SK-N-SH (cell line): Measurements from ENCODE around the gene SBF2. TPM values are rescaled to one million over a fixed set of nuclear protein-coding genes. Genes with fewer than 3 reads are reported as not detected.

ENCODE experiments used
- CTCF ChIA-PET: fragments of 300-600, 350-600 bp; formaldehyde crosslinking; extraction: SDS; loops from one replicate; lab custom pipeline; 2021; lab: Yijun Ruan, JAX
- POLR2A ChIA-PET: fragments of 350-600 bp; sonication (Branson Sonifier 250); formaldehyde crosslinking; extraction: SDS; loops from one replicate; lab custom pipeline; 2020; ENCODE audit warnings: antibody characterized with exemption, inconsistent platforms; lab: Yijun Ruan, JAX
- DNase-seq: peaks from one replicate; pipeline ENCODE4 v3.0.0; 2012
- H2AFZ ChIP-seq: fragments of 200-600 bp; sonication (generic); 2 replicates; pipeline ENCODE4 v1.8.1; 2016; ENCODE audit warnings: antibody characterized with exemption, mild to moderate bottlenecking, low read depth
- H3F3A ChIP-seq: fragments of 200-600 bp; sonication (generic); replicated peaks from 2 replicates; pipeline ENCODE3; 2016; ENCODE audit warnings: antibody characterized with exemption, mild to moderate bottlenecking; ENCODE audit not compliant: insufficient read depth
- H3K27ac ChIP-seq, 2 experiments: fragments of 200-500 bp in 1 of 2; fragments of 200-600 bp in 1 of 2; sonication (Bioruptor generic) in 1 of 2; sonication (generic), shearing (Covaris generic) in 1 of 2; 2 replicates each; pipeline versions ENCODE4 v1.5.1 to v1.6.1; 2014 to 2016; ENCODE audit warnings: low read depth in 2 of 2, inconsistent platforms in 1 of 2, low read length in 1 of 2, mild to moderate bottlenecking in 1 of 2, mixed read lengths in 1 of 2
- H3K27me3 ChIP-seq: fragments of 200-600 bp; sonication (generic), shearing (Covaris generic); 2 replicates; pipeline ENCODE4 v1.6.1; 2016; ENCODE audit warnings: mixed run types; ENCODE audit not compliant: insufficient read depth
- H3K36me3 ChIP-seq, 2 experiments: fragments of 200-500 bp in 1 of 2; fragments of 200-600 bp in 1 of 2; sonication (Bioruptor generic) in 1 of 2; sonication (generic) in 1 of 2; replicated peaks in 1 of 2; 2 replicates each; pipeline versions ENCODE3 to v1.5.1; 2014 to 2016; ENCODE audit warnings: low read length in 1 of 2, mild to moderate bottlenecking in 1 of 2; ENCODE audit not compliant: insufficient read depth in 2 of 2, control insufficient read depth in 1 of 2
- H3K4me1 ChIP-seq, 2 experiments: fragments of 200-500 bp in 1 of 2; fragments of 200-600 bp in 1 of 2; sonication (Bioruptor generic) in 1 of 2; sonication (generic), shearing (Covaris generic) in 1 of 2; 2 replicates each; pipeline versions ENCODE4 v1.5.1 to v1.6.1; 2014 to 2016; ENCODE audit warnings: low read depth in 1 of 2, low read length in 1 of 2, mixed run types in 1 of 2; ENCODE audit not compliant: insufficient read depth in 2 of 2, control insufficient read depth in 1 of 2
- H3K4me2 ChIP-seq: fragments of 200-600 bp; sonication (generic), shearing (Covaris generic); 2 replicates; pipeline ENCODE4 v1.6.1; 2017; ENCODE audit warnings: mixed run types
- H3K4me3 ChIP-seq, 2 experiments: fragments of 200-500 bp in 1 of 2; fragments of 200-600 bp in 1 of 2; sonication (Bioruptor generic) in 1 of 2; sonication (generic), shearing (Covaris generic) in 1 of 2; 2 replicates each; pipeline versions ENCODE4 v1.5.1 to v1.8.1; 2014 to 2016; ENCODE audit warnings: low read depth in 2 of 2, inconsistent platforms in 1 of 2, low read length in 1 of 2, mild to moderate bottlenecking in 1 of 2, mixed read lengths in 1 of 2, moderate library complexity in 1 of 2
- H3K79me2 ChIP-seq: fragments of 200-600 bp; sonication (generic); 2 replicates; pipeline ENCODE4 v1.8.1; 2017; ENCODE audit warnings: mild to moderate bottlenecking; ENCODE audit not compliant: insufficient read depth
- H3K9ac ChIP-seq: fragments of 200-600 bp; sonication (generic); 2 replicates; pipeline ENCODE4 v1.6.1; 2017; ENCODE audit warnings: mixed run types
- H3K9me2 ChIP-seq: fragments of 200-600 bp; sonication (generic); 2 replicates; pipeline ENCODE4 v1.6.1; 2017; ENCODE audit warnings: mixed run types
- H3K9me3 ChIP-seq: fragments of 200-600 bp; sonication (generic); 2 replicates; pipeline ENCODE4 v1.6.1; 2017; ENCODE audit warnings: mixed run types, mild to moderate bottlenecking, moderate library complexity
- H4K20me1 ChIP-seq: fragments of 200-600 bp; sonication (generic); 2 replicates; pipeline ENCODE4 v1.6.1; 2017; ENCODE audit warnings: mild to moderate bottlenecking, mixed run types; ENCODE audit not compliant: insufficient read depth
- CHD2 ChIP-seq: fragments of 150-350 bp; IDR thresholded peaks from 2 replicates; pipeline ENCODE4 v1.6.1; 2018; ENCODE audit warnings: low read length; ENCODE audit not compliant: partially characterized antibody
- EP300 ChIP-seq, 2 experiments: IDR thresholded peaks; 2 replicates each; pipeline versions ENCODE4 v1.4.0 to v1.6.1; 2012; ENCODE audit warnings: borderline replicate concordance in 1 of 2, low read depth in 1 of 2, low read length in 1 of 2
- EZH2phosphoT487 ChIP-seq: fragments of 200-600 bp; sonication (generic); IDR thresholded peaks from 2 replicates; pipeline ENCODE4 v1.6.1; 2017; ENCODE audit warnings: low read depth, mixed run types, mild to moderate bottlenecking, antibody characterized with exemption, moderate library complexity, borderline replicate concordance
- FOSL2 ChIP-seq: IDR thresholded peaks from 2 replicates; pipeline ENCODE4 v1.4.0; 2012; ENCODE audit warnings: low read depth, mild to moderate bottlenecking, moderate library complexity, borderline replicate concordance
- FOXJ3 ChIP-seq: sonication (generic); formaldehyde crosslinking; IDR thresholded peaks from 2 replicates; pipeline ENCODE4 v1.5.1; 2020; ENCODE audit warnings: mild to moderate bottlenecking, missing genetic modification reagents
- GABPA ChIP-seq: IDR thresholded peaks from 2 replicates; pipeline ENCODE4 v1.4.0; 2012; ENCODE audit warnings: low read depth, mild to moderate bottlenecking
- IRF3 ChIP-seq: fragments of 150-350 bp; IDR thresholded peaks from 2 replicates; pipeline ENCODE4 v1.6.1; 2016; ENCODE audit warnings: mild to moderate bottlenecking, low read depth, low read length
- JUND ChIP-seq: IDR thresholded peaks from 2 replicates; pipeline ENCODE4 v1.4.0; 2012
- MEF2A ChIP-seq: IDR thresholded peaks from 2 replicates; pipeline ENCODE4 v1.4.0; 2012; ENCODE audit warnings: low read depth, borderline replicate concordance
- MXI1 ChIP-seq: IDR thresholded peaks from 2 replicates; pipeline ENCODE4 v1.6.1; 2012; ENCODE audit warnings: mild to moderate bottlenecking, low read depth, low read length, improper control_type of control experiment
- NFIC ChIP-seq: IDR thresholded peaks from 2 replicates; pipeline ENCODE4 v1.4.0; 2012; ENCODE audit warnings: borderline replicate concordance
- NRF1 ChIP-seq: IDR thresholded peaks from 2 replicates; pipeline ENCODE4 v1.6.1; 2012; ENCODE audit warnings: low read depth, mild to moderate bottlenecking, low read length
- RAD21 ChIP-seq: IDR thresholded peaks from 2 replicates; pipeline ENCODE4 v1.6.1; 2012; ENCODE audit warnings: mild to moderate bottlenecking, low read length
- RCOR1 ChIP-seq: fragments of 150-350 bp; IDR thresholded peaks from 2 replicates; pipeline ENCODE4 v1.6.1; 2017; ENCODE audit warnings: antibody characterized with exemption, low read length
- SIN3A ChIP-seq: IDR thresholded peaks from 2 replicates; pipeline ENCODE4 v1.6.1; 2012; ENCODE audit warnings: low read depth, mild to moderate bottlenecking, low read length, moderate library complexity, borderline replicate concordance
- TAF1 ChIP-seq: IDR thresholded peaks from 2 replicates; pipeline ENCODE4 v1.6.1; 2012; ENCODE audit warnings: low read depth, mild to moderate bottlenecking, low read length, moderate library complexity, borderline replicate concordance
- TCF12 ChIP-seq: IDR thresholded peaks from 2 replicates; pipeline ENCODE4 v1.4.0; 2012
- USF1 ChIP-seq: IDR thresholded peaks from 2 replicates; pipeline ENCODE4 v1.4.0; 2012; ENCODE audit warnings: low read depth, borderline replicate concordance
- YY1 ChIP-seq: IDR thresholded peaks from 2 replicates; pipeline ENCODE4 v1.4.0; 2012; ENCODE audit warnings: low read depth, mild to moderate bottlenecking
- ZBTB33 ChIP-seq: IDR thresholded peaks from 2 replicates; pipeline ENCODE4 v1.4.0; 2012; ENCODE audit warnings: low read depth, borderline replicate concordance
- WGBS: methylation state at CpG from one replicate; pipeline ENCODE4 v1.1.6; 2017; ENCODE audit warnings: low lambda C conversion rate; 5-methylcytosine and 5-hydroxymethylcytosine counted together
- polyA plus RNA-seq, 3 experiments: library from polyadenylated mRNA; depleted of rRNA; stranded (reverse); fragments of >200 nt; gene quantifications; 2 replicates each; pipeline ENCODE4 v1.2.3, GENCODE V29; 2012
- TF ChIP-seq, protein P1 (sequence below): IDR thresholded peaks from 2 replicates; pipeline ENCODE4; 2012

Gene SBF2
- polyA plus RNA-seq, 1 of the 3 experiments (the other 2 are of a cell fraction) = 23.0 TPM

DNA sequence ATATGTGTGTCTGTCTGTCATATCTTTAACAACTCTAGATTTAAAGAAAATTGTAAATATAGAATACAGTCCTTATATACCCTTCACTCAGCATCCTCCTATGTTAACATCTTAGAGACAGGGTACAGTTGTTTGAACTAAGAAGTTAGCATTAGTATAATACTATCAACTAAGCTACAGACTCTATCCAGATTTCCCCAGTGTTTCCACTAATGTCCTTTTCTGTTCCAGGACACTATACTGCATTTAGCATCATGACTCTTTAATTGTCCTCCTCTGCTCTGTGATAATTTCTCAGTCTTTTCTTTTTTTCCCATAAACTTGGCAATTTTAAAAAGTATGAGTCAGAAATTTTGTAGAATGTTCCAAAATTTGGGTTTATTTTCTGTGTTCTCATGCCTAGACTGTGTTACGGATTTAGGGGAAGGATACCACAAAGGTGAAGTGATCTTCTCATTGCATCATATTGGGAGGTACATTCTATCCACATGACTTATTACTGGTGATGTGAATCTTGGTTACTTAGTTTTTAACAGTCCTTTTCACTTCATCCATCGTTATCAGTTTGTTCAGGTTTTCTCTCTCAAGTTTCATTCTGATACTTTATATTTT, 168.4 kb downstream of the SBF2 start:
- H3K27me3 ChIP-seq = no peaks in the 10 kb centered on the region
- no peak for TF ChIP-seq NFIC
- no peak for TF ChIP-seq MXI1
- no peak for TF ChIP-seq MEF2A
- TF ChIP-seq USF1 = no peak
- TF ChIP-seq, protein P1, sequence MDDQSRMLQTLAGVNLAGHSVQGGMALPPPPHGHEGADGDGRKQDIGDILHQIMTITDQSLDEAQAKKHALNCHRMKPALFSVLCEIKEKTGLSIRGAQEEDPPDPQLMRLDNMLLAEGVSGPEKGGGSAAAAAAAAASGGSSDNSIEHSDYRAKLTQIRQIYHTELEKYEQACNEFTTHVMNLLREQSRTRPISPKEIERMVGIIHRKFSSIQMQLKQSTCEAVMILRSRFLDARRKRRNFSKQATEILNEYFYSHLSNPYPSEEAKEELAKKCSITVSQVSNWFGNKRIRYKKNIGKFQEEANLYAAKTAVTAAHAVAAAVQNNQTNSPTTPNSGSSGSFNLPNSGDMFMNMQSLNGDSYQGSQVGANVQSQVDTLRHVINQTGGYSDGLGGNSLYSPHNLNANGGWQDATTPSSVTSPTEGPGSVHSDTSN = no peak
- no peak for TF ChIP-seq NRF1
- TF ChIP-seq, all 33 proteins: peak for 0
- Histone ChIP-seq H3K36me3 (no peaks in the 10 kb centered on the region), H4K20me1 (peaks cover 3% of the 10 kb centered on the region; the same call in 1 of the 2 replicates), H3K9me3 (no peaks in the 10 kb centered on the region), H3K4me3 (no peak overlapping the region), H3K9me2 (no peaks in the 10 kb centered on the region), H3F3A (peaks cover 13% of the 10 kb centered on the region), H3K4me2 (no peak overlapping the region), H2AFZ (no peak overlapping the region), H3K27ac (no peak overlapping the region), H3K4me1 (peaks cover 0 to 4% of the 10 kb centered on the region in 2 experiments; a peak in 2 of 4 replicates), H3K79me2 (no peaks in the 10 kb centered on the region), H3K9ac (no peak overlapping the region)
- ChIA-PET POLR2A (no interaction called here), CTCF (no interaction called here)
- no peak for DNase-seq
- 91% methylated on average over 2 of the region's 2 CpGs for WGBS

DNA sequence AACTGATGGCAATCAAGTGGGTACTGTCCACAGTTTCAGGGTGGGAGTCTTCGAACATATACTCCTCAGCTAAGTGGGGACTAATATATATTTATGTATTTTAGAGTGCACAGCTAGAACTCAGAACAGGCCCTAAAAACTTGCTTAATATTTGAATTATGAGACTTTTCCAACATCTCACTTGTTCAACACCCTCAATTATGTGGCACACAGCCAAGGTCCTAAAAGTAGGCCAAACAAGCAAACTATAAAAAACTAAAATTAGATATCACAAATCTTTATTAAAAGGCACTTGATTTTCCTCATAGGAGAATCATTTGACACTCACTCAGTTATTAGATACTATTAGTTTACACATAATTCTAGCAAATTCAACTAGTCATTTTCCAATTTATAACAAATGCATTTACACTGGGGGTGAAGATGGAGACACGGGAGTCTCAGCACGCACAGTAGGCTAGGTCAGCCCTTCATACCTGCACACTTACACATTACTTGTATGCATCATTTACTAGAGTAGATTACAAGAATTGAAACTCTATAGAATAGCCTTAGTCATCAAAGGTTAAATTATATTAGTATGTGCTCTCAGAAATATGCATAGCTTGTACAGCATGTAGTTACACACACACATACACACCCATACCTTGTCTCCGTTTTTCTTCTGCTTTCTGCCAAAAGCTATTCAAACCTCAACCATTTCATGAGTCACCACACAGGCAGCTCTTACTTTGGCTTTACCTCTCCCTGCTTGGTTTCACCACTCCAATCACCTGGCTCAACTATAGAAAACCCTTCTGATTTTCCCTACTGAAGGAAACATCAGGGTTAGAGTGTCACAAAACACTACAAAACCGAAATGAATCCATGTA, 171.5 kb downstream of the SBF2 start:
- WGBS = 77% methylated on average over 5 of the region's 5 CpGs
- H3K27ac ChIP-seq = no peak overlapping the region; a peak in 1 of 4 replicates
- H4K20me1 ChIP-seq = 0 out of 2 replicates have a peak, but pooled peaks cover 3% of the 10 kb centered on the region
- ChIA-PET CTCF (interaction anchor here (0.6 to 1.1 kb wide), 2 partner anchors 138 to 183 kb away, joined by 3 read pairs; partner anchors contain the start of gene ADM), POLR2A (no interaction called here)
- peaks cover 0 to 4% of the 10 kb centered on the region in 2 experiments; a peak in 3 of 4 replicates for H3K4me1 ChIP-seq
- no peak overlapping the region for H3K4me3 ChIP-seq
- H3K27me3 ChIP-seq = no peaks in the 10 kb centered on the region
- H3K79me2 ChIP-seq = peaks cover 5% of the 10 kb centered on the region; the same call in 1 of the 2 replicates
- no peak overlapping the region for H2AFZ ChIP-seq
- H3F3A ChIP-seq = peaks cover 13% of the 10 kb centered on the region
- H3K9ac ChIP-seq = no peak overlapping the region
- no peak overlapping the region for H3K4me2 ChIP-seq
- no peaks in the 10 kb centered on the region for H3K9me2 ChIP-seq
- H3K9me3 ChIP-seq = no peaks in the 10 kb centered on the region
- H3K36me3 ChIP-seq = no peaks in the 10 kb centered on the region
- DNase-seq = no peak
- TF ChIP-seq IRF3 (no peak), TCF12 (peak; percentile 15; the same call in 1 of the 2 replicates), NRF1 (no peak), TAF1 (no peak), EP300 (IDR thresholded peaks at IDR 0.05; ENCODE audit: borderline replicate concordance in 1 of 2, low read depth in 1 of 2, low read length in 1 of 2) (no peak), MXI1 (no peak), JUND (peak; percentile 53), SIN3A (no peak), FOSL2 (peak; percentile 42; the same call in 1 of the 2 replicates), ZBTB33 (no peak), GABPA (no peak), CHD2 (no peak), EZH2phosphoT487 (no peak), RCOR1 (no peak), FOXJ3 (CRISPR knock-in tag) (no peak), NFIC (no peak), YY1 (no peak), RAD21 (no peak)
